Prostate gland (tissue), 2 donors: ENCODE data around the gene MAD1L1.

ENCODE experiments used
- POLR2AphosphoS5 ChIP-seq: sonication (generic); formaldehyde crosslinking; IDR thresholded peaks from one replicate; pipeline ENCODE4 v1.6.1; 2017; ENCODE audit warnings: antibody characterized with exemption
- TF ChIP-seq, protein P1 (sequence below), 4 experiments: fragments of 200-600 bp in 2 of 4; fragments of 450-650 bp in 2 of 4; sonication (generic) in 2 of 4; IDR thresholded peaks; 1 replicate in 3 of 4; 2 replicates in 1 of 4; pipeline ENCODE4 v1.5.1; 2016 to 2019; ENCODE audit warnings: antibody characterized with exemption in 4 of 4, mild to moderate bottlenecking in 2 of 4, moderate library complexity in 2 of 4

DNA sequence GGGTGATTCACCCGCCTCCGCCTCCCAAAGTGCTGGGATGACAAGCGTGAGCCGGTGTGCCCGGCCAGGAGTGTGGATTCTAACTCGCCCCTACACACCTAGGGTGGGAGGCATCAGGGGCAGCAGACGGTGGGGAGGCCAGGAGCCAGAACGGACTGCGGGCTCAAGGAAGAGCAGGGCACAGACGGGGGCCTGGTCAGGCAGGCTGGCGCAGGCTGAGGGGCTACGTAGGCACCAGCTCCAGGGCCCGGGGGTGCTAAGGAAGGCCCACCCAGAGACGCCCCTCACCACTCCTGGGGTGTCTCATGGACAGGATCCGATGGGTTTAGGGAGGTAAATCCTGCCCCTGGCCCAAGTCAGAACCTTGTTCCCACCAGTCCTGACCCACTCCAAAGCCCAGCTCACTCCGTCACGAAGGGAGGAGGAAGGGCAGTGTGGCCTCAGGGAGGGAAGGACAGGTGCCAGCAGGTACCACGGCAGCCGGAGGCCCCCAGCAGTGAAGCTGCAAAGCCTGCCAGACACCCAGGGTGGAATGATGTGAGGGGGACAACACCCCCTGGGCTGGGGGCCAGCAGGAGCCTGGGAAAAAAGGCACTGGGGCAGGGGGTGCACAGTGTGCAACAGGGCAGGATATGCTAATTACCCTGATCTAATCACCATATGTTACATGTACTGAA, 251.4 kb downstream of the MAD1L1 start:
- no peak for TF ChIP-seq POLR2AphosphoS5
- TF ChIP-seq, protein P1, sequence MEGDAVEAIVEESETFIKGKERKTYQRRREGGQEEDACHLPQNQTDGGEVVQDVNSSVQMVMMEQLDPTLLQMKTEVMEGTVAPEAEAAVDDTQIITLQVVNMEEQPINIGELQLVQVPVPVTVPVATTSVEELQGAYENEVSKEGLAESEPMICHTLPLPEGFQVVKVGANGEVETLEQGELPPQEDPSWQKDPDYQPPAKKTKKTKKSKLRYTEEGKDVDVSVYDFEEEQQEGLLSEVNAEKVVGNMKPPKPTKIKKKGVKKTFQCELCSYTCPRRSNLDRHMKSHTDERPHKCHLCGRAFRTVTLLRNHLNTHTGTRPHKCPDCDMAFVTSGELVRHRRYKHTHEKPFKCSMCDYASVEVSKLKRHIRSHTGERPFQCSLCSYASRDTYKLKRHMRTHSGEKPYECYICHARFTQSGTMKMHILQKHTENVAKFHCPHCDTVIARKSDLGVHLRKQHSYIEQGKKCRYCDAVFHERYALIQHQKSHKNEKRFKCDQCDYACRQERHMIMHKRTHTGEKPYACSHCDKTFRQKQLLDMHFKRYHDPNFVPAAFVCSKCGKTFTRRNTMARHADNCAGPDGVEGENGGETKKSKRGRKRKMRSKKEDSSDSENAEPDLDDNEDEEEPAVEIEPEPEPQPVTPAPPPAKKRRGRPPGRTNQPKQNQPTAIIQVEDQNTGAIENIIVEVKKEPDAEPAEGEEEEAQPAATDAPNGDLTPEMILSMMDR (IDR thresholded peaks at IDR 0.05), result no peak
